HG03045 (cell line): Measurements from ENCODE around the gene DNM3.

Experiments
- ATAC-seq: cut with Tn5 transposase; IDR thresholded peaks from one replicate; pipeline ENCODE4 v1.9.1; 2021; ENCODE audit warnings: mild to moderate bottlenecking, moderate library complexity; ENCODE audit not compliant: unreplicated experiment

The DNM3 gene

GRCh38 chr1:172268237-172268636, 426.9 kb downstream of the DNM3 start:
- no peak for ATAC-seq

GRCh38 chr1:172269084-172269483, 427.8 kb downstream of the DNM3 start:
- ATAC-seq: no peak

- no peak for ATAC-seq
These were observed 428.3 kb downstream of the DNM3 start for GRCh38 chr1:172269644-172270043.

- ATAC-seq: no peak
These were observed 429.3 kb downstream of the DNM3 start for GRCh38 chr1:172270605-172271004.

DNA sequence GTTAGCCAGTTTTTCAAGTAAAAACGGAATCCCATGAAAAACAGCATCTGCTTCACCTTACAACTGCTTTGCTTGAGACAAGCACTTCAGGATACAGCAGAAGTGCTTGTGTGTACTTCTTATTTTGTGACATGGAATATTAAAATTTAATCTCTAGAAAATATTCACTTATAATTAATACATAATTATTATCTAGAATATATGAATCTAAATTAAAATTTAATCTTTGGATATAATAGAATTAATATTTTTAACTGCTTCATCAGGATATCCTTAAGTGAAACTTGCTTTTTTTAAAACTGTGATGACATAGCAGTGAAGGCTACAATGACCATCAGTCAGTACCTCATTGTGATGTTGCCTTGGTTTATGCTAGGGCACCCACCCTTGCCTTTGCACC, 430.8 kb downstream of the DNM3 start:
- ATAC-seq: no peak

- no peak for ATAC-seq
These were observed 432.5 kb downstream of the DNM3 start for GRCh38 chr1:172273647-172274396.

- ATAC-seq: no peak
These were observed 434.2 kb downstream of the DNM3 start for GRCh38 chr1:172275478-172275877.

GRCh38 chr1:172276120-172276818, 435.0 kb downstream of the DNM3 start:
- ATAC-seq: no peak

DNA sequence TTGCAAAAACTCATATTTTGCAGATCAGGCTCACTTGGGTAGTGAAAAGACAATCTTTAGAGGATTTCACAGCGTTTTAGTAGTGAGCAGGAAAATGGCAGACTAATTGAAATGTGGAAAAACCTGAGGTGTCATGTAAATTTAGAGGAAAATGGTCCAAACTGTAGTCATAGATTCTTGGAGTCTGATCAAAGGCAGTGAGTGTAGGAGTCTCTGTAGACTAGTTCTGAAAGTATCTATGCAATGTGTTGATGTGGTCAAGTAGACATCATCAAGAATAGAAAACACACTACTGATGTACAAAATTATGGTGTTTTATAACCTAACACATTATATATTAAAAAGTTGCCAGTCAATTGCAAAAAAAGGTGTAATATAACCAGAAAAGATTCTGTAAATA, 436.0 kb downstream of the DNM3 start:
- no peak for ATAC-seq

DNA sequence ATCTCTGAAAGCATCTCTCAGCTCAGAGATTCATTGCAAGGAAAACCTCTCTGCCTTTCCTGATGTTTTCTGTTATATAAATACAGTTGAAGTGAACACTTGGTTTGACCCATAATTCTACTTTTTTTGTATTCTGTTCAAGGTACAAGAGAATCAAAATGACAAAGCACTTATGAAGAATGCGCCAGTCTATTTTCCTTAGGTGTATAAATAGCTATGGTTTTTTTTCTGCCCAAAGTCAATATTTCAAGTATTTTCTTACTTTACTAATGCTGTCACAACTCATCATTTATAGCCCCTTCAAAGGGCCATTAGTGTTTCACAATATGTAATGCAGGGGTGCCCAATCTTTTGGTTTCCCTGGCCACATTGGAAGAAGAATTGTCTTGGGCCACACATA, 436.7 kb downstream of the DNM3 start:
- no peak for ATAC-seq

DNA sequence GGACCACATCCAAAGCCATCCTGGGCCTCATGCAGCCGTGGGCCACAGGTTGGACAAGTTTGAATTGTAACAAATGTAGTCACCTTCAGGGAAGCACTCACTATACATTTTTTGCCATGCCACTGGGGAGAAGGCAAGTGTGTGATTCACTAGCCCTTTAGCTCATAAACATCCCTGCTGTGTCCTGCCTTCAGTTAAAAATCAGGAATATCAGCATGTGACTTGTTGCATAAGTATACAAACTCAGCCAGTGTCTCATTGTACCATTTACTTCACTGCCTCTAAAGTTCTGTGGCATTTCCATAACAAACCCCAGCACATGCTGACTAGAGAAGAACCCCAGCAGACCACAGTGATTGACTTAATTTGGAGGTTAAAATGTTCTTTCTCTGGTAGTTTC, 437.2 kb downstream of the DNM3 start:
- no peak for ATAC-seq

DNA sequence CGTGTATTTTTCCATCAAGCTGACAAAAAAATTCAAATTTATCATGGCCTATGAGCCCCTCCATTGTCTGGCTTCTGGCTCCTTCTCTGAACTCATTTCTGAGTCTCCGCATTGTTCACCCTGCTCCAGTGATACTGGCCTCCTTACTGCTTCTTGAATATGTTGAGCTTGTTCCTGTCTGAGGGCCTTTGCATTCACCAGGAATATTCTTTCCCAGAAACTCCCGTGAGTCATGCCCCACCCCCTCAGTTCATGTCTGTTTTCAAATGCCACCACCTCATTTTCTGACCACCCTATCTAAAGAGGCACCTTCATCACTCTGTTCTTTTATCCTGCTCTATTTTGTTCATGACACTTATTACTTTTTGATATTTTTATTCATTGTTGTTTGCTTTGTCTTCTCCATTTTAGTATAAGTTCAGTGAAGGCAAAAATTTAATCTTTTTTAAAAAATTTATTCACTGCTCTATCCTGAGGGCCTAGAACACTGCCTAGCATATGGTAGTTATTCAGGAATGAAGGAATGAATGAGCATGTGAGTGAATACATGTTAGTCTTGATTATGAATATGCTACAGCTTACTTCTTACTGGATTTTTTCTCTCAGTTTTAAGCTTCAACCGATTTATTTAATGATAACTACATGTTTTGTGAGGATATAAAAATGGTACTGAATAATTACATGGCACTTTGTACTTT, 438.8 kb downstream of the DNM3 start:
- ATAC-seq: no peak

DNA sequence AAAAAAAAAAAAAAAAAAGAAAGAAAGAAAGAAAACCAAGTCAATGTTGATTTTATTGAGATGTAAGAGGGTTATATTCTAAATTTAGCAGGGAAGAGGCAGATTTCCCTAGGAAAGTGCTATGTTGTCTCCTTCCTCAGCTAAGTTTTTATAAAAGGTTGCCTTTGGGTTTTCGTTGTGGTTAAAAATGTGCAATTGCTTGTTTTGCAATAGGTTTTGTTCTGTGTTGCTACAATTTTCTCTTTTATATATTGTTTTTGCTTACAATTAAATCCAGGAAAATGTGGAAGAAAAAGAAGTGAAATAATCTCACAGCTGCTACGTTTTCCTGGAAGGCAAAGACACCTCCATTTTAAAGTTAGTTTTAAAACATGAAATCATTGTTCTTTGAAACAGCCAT, 442.5 kb downstream of the DNM3 start:
- ATAC-seq: no peak

GRCh38 chr1:172286629-172287076, 445.4 kb downstream of the DNM3 start:
- no peak for ATAC-seq

GRCh38 chr1:172287208-172287607, 445.9 kb downstream of the DNM3 start:
- no peak for ATAC-seq

GRCh38 chr1:172288581-172288980, 447.3 kb downstream of the DNM3 start:
- no peak for ATAC-seq

- no peak for ATAC-seq
These were observed 448.1 kb downstream of the DNM3 start for GRCh38 chr1:172289448-172289847.

DNA sequence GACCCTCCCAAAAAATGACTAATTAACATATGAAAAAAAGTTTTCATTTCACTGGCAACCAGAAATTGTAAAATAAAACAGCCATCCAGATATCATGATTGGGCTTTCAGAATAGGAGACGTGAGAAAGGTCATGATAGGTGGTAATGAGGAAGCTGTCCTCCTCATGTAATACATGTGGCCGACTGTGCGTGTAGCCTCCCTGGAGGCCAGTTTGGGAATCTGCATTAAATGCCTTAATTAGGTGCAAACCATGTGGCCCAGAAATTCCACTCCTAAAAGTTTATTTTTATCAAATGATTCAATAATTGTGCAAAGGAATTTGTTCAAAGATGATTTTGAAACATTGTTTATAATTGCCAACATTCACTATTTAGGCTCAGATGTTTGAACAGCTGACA, 451.5 kb downstream of the DNM3 start:
- ATAC-seq: no peak

GRCh38 chr1:172293429-172293828, 452.1 kb downstream of the DNM3 start:
- ATAC-seq: no peak

- ATAC-seq: no peak
These were observed 456.8 kb downstream of the DNM3 start for GRCh38 chr1:172298141-172298540.

- no peak for ATAC-seq
These were observed 457.6 kb downstream of the DNM3 start for GRCh38 chr1:172298911-172299310.

DNA sequence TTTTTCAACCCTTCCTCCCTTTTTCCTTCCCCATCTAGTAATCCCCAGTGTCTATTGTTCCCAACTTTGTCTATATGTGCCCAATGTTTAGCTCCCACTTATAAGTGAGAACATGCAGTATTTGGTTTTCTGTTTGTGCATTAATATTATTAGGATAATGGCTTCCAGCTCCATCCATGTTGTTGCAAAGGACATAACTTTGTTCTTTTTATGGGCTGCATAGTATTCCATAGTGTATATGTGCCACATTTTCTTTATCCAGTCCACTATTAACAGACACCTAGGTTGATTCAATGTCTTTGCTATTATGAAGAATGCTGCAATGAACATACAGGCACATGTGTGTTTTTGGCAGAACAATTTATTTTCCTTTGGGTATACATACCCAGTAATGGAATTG, 458.2 kb downstream of the DNM3 start:
- ATAC-seq: no peak
